WTC11 (cell line): Measurements from ENCODE around the gene NR3C2. TPM values are rescaled to one million over a fixed set of nuclear protein-coding genes. Genes with fewer than 3 reads are reported as not detected.

Experiments
- ATAC-seq: fragments of 200-7000 bp; cut with Tn5 transposase; 2 replicates; pipeline ENCODE4 v1.10.0; 2021; ENCODE audit warnings: mild to moderate bottlenecking, moderate library complexity
- CTCF ChIA-PET: fragments of 300-600 bp; sonication (Branson Sonifier 250); formaldehyde crosslinking; loops from one replicate; lab custom pipeline; 2021; ENCODE audit warnings: antibody characterized with exemption; lab: Charles Lee
- POLR2A ChIA-PET: fragments of 350-600 bp; sonication (Branson Sonifier 250); formaldehyde crosslinking; loops from one replicate; lab custom pipeline; 2021; ENCODE audit warnings: antibody characterized with exemption; lab: Charles Lee
- DNase-seq: peaks from one replicate; pipeline ENCODE4 v3.0.0; 2021; ENCODE audit warnings: low spot score
- H3K27ac Mint-ChIP-seq: 2 replicates; pipeline ENCODE4 v1.8.0; 2021; ENCODE audit warnings: mixed read lengths
- H3K27me3 Mint-ChIP-seq: 2 replicates; pipeline ENCODE4 v1.8.0; 2021; ENCODE audit warnings: low read depth, mild to moderate bottlenecking, moderate library complexity, mixed read lengths
- H3K36me3 Mint-ChIP-seq: 2 replicates; pipeline ENCODE4 v1.8.0; 2021; ENCODE audit warnings: mixed read lengths
- H3K4me1 Mint-ChIP-seq: 2 replicates; pipeline ENCODE4 v1.8.0; 2022; ENCODE audit warnings: mixed read lengths
- H3K4me3 Mint-ChIP-seq: 2 replicates; pipeline ENCODE4 v1.8.0; 2021; ENCODE audit warnings: mild to moderate bottlenecking, moderate library complexity, mixed read lengths
- H3K9me3 Mint-ChIP-seq: 2 replicates; pipeline ENCODE4 v1.8.0; 2021; ENCODE audit warnings: mixed read lengths
- CREB1 ChIP-seq: sonication (generic); formaldehyde crosslinking; IDR thresholded peaks from 2 replicates; pipeline ENCODE4 v1.8.0; 2023; ENCODE audit warnings: mild to moderate bottlenecking, missing genetic modification reagents
- CTCF ChIP-seq: fragments of 200-600 bp; IDR thresholded peaks from 2 replicates; pipeline ENCODE4 v1.8.0; 2022; ENCODE audit warnings: antibody characterized with exemption
- E2F5 ChIP-seq: sonication (generic); formaldehyde crosslinking; IDR thresholded peaks from 2 replicates; pipeline ENCODE4 v1.8.1; 2022; ENCODE audit warnings: mild to moderate bottlenecking, moderate library complexity, missing genetic modification reagents
- ETV6 ChIP-seq: sonication (generic); formaldehyde crosslinking; IDR thresholded peaks from 2 replicates; pipeline ENCODE4 v1.8.1; 2022; ENCODE audit warnings: mild to moderate bottlenecking, missing genetic modification reagents
- FOXJ3 ChIP-seq: sonication (generic); formaldehyde crosslinking; IDR thresholded peaks from 2 replicates; pipeline ENCODE4 v1.9.0; 2021; ENCODE audit warnings: missing genetic modification reagents, mild to moderate bottlenecking, borderline replicate concordance
- GABPB1 ChIP-seq: sonication (generic); formaldehyde crosslinking; IDR thresholded peaks from 2 replicates; pipeline ENCODE4 v1.8.1; 2023; ENCODE audit warnings: mild to moderate bottlenecking, missing genetic modification reagents
- HMGXB4 ChIP-seq: sonication (generic); formaldehyde crosslinking; IDR thresholded peaks from 2 replicates; pipeline ENCODE4 v1.8.1; 2023; ENCODE audit warnings: mild to moderate bottlenecking, moderate library complexity, missing genetic modification reagents
- JAZF1 ChIP-seq: fragments of 250-450 bp; sonication (Bioruptor Pico); IDR thresholded peaks from 2 replicates; pipeline ENCODE4 v1.9.0; 2021; ENCODE audit warnings: moderate library complexity, mild to moderate bottlenecking, inconsistent platforms
- MYBL2 ChIP-seq: sonication (generic); formaldehyde crosslinking; IDR thresholded peaks from 2 replicates; pipeline ENCODE4 v1.8.1; 2023; ENCODE audit warnings: mild to moderate bottlenecking, moderate library complexity, missing genetic modification reagents
- NR1H2 ChIP-seq: sonication (generic); formaldehyde crosslinking; IDR thresholded peaks from 2 replicates; pipeline ENCODE4 v1.9.0; 2021; ENCODE audit warnings: mild to moderate bottlenecking, moderate library complexity, missing genetic modification reagents
- RORB ChIP-seq: fragments of 250-450 bp; sonication (Bioruptor Pico); IDR thresholded peaks from 2 replicates; pipeline ENCODE4 v1.9.0; 2021; ENCODE audit warnings: mild to moderate bottlenecking
- SMAD3 ChIP-seq: sonication (generic); formaldehyde crosslinking; IDR thresholded peaks from 2 replicates; pipeline ENCODE4 v1.8.0; 2022; ENCODE audit warnings: missing genetic modification reagents, mild to moderate bottlenecking, borderline replicate concordance
- TEAD4 ChIP-seq: sonication (generic); formaldehyde crosslinking; IDR thresholded peaks from 2 replicates; pipeline ENCODE4 v1.8.0; 2022; ENCODE audit warnings: mild to moderate bottlenecking, missing genetic modification reagents
- USF1 ChIP-seq: sonication (generic); formaldehyde crosslinking; IDR thresholded peaks from 2 replicates; pipeline ENCODE4 v1.8.0; 2022; ENCODE audit warnings: mild to moderate bottlenecking, missing genetic modification reagents
- ZBTB21 ChIP-seq: sonication (generic); formaldehyde crosslinking; IDR thresholded peaks from 2 replicates; pipeline ENCODE4 v1.8.1; 2023; ENCODE audit warnings: mild to moderate bottlenecking, missing genetic modification reagents, borderline replicate concordance
- ZNF232 ChIP-seq: sonication (generic); formaldehyde crosslinking; IDR thresholded peaks from 2 replicates; pipeline ENCODE4 v1.8.0; 2022; ENCODE audit warnings: mild to moderate bottlenecking, missing genetic modification reagents
- ZNF671 ChIP-seq: fragments of 250-450 bp; sonication (Bioruptor Pico); IDR thresholded peaks from 2 replicates; pipeline ENCODE4 v1.8.0; 2021; ENCODE audit warnings: mild to moderate bottlenecking
- total RNA-seq: library from RNA; stranded (reverse); gene quantifications from 3 replicates; pipeline ENCODE4 v1.2.3, GENCODE V29; 2021
- TF ChIP-seq, protein P1 (sequence below): sonication (generic); formaldehyde crosslinking; IDR thresholded peaks from 2 replicates; pipeline ENCODE4 v1.8.1; 2023; ENCODE audit warnings: mild to moderate bottlenecking, missing genetic modification reagents, moderate library complexity
- TF ChIP-seq, protein P2 (sequence below): sonication (generic); formaldehyde crosslinking; IDR thresholded peaks from 2 replicates; pipeline ENCODE4 v1.8.1; 2023; ENCODE audit warnings: mild to moderate bottlenecking, missing genetic modification reagents, moderate library complexity
- TF ChIP-seq, protein P3 (sequence below): sonication (generic); formaldehyde crosslinking; IDR thresholded peaks from 2 replicates; pipeline ENCODE4 v1.8.0; 2022; ENCODE audit warnings: mild to moderate bottlenecking, missing genetic modification reagents
- TF ChIP-seq, protein P4 (sequence below): sonication (generic); formaldehyde crosslinking; IDR thresholded peaks from 2 replicates; pipeline ENCODE4 v1.8.1; 2023; ENCODE audit warnings: mild to moderate bottlenecking, missing genetic modification reagents, borderline replicate concordance

The NR3C2 gene
- total RNA-seq, 1 experiment from 2014 or later = 2.8 TPM

GRCh38 chr4:148245015-148245414 lies 197.2 kb downstream of the NR3C2 start (continued):
- TF ChIP-seq, protein P1, sequence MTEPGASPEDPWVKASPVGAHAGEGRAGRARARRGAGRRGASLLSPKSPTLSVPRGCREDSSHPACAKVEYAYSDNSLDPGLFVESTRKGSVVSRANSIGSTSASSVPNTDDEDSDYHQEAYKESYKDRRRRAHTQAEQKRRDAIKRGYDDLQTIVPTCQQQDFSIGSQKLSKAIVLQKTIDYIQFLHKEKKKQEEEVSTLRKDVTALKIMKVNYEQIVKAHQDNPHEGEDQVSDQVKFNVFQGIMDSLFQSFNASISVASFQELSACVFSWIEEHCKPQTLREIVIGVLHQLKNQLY = no peak
- TF ChIP-seq ZNF671 (no peak), RORB (CRISPR knock-in tag) (no peak), ZNF232 (CRISPR knock-in tag) (no peak), HMGXB4 (CRISPR knock-in tag) (no peak), GABPB1 (CRISPR knock-in tag) (no peak), ZBTB21 (CRISPR knock-in tag) (no peak)
- TF ChIP-seq, protein P2, sequence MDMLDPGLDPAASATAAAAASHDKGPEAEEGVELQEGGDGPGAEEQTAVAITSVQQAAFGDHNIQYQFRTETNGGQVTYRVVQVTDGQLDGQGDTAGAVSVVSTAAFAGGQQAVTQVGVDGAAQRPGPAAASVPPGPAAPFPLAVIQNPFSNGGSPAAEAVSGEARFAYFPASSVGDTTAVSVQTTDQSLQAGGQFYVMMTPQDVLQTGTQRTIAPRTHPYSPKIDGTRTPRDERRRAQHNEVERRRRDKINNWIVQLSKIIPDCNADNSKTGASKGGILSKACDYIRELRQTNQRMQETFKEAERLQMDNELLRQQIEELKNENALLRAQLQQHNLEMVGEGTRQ = no peak
- TF ChIP-seq, protein P3, sequence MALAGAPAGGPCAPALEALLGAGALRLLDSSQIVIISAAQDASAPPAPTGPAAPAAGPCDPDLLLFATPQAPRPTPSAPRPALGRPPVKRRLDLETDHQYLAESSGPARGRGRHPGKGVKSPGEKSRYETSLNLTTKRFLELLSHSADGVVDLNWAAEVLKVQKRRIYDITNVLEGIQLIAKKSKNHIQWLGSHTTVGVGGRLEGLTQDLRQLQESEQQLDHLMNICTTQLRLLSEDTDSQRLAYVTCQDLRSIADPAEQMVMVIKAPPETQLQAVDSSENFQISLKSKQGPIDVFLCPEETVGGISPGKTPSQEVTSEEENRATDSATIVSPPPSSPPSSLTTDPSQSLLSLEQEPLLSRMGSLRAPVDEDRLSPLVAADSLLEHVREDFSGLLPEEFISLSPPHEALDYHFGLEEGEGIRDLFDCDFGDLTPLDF (CRISPR knock-in tag) = no peak

GRCh38 chr4:148243837-148244236 lies 198.4 kb downstream of the NR3C2 start:
- POLR2A ChIA-PET = no interaction called here
- ATAC-seq = no peak
- H3K9me3 Mint-ChIP-seq = no peaks in the 10 kb centered on the region
- H3K27ac Mint-ChIP-seq = no peak overlapping the region
- TF ChIP-seq ZNF232 (CRISPR knock-in tag) = no peak
- TF ChIP-seq MYBL2 (CRISPR knock-in tag) = no peak
- no peak for TF ChIP-seq USF1 (CRISPR knock-in tag)
- no peak for TF ChIP-seq ETV6
- no peak for TF ChIP-seq FOXJ3
- TF ChIP-seq, protein P4, sequence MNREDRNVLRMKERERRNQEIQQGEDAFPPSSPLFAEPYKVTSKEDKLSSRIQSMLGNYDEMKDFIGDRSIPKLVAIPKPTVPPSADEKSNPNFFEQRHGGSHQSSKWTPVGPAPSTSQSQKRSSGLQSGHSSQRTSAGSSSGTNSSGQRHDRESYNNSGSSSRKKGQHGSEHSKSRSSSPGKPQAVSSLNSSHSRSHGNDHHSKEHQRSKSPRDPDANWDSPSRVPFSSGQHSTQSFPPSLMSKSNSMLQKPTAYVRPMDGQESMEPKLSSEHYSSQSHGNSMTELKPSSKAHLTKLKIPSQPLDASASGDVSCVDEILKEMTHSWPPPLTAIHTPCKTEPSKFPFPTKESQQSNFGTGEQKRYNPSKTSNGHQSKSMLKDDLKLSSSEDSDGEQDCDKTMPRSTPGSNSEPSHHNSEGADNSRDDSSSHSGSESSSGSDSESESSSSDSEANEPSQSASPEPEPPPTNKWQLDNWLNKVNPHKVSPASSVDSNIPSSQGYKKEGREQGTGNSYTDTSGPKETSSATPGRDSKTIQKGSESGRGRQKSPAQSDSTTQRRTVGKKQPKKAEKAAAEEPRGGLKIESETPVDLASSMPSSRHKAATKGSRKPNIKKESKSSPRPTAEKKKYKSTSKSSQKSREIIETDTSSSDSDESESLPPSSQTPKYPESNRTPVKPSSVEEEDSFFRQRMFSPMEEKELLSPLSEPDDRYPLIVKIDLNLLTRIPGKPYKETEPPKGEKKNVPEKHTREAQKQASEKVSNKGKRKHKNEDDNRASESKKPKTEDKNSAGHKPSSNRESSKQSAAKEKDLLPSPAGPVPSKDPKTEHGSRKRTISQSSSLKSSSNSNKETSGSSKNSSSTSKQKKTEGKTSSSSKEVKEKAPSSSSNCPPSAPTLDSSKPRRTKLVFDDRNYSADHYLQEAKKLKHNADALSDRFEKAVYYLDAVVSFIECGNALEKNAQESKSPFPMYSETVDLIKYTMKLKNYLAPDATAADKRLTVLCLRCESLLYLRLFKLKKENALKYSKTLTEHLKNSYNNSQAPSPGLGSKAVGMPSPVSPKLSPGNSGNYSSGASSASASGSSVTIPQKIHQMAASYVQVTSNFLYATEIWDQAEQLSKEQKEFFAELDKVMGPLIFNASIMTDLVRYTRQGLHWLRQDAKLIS (CRISPR knock-in tag) = no peak
- TF ChIP-seq NR1H2 = no peak
- TF ChIP-seq TEAD4 (CRISPR knock-in tag) = no peak
- TF ChIP-seq E2F5 (CRISPR knock-in tag) = no peak
- no peak for TF ChIP-seq CREB1
- TF ChIP-seq SMAD3 = no peak
- no peak for TF ChIP-seq JAZF1 (CRISPR knock-in tag)
- TF ChIP-seq CTCF = no peak
- TF ChIP-seq, all 79 proteins: peak for 0
- no peaks in the 10 kb centered on the region for H3K36me3 Mint-ChIP-seq
- CTCF ChIA-PET = no interaction called here
- H3K4me3 Mint-ChIP-seq = no peak overlapping the region
- H3K27me3 Mint-ChIP-seq = no peaks in the 10 kb centered on the region
- H3K4me1 Mint-ChIP-seq = peaks cover 7% of the 10 kb centered on the region
- DNase-seq = no peak
